Tibial artery (tissue), 4 donors: ENCODE data around the gene NRIP3.
"Not testable (repeated sequence)": the region's sequence is repeated elsewhere in the genome, so short reads cannot be mapped to it uniquely, and the experiment has no call there.

Experiments
- DNase-seq, 2 donors: peaks; one replicate each; pipeline ENCODE4 v3.0.0-alpha.2; 2019
- H3K27ac ChIP-seq, 2 donors: fragments of 200-600 bp; sonication (generic) in 1 of 2; 1 replicate in 1 of 2; 2 replicates in 1 of 2; pipeline ENCODE4 v1.5.1; 2018 to 2019; ENCODE audit warnings: mild to moderate bottlenecking in 1 of 2
- H3K27me3 ChIP-seq, 2 donors: fragments of 200-600 bp; sonication (generic) in 1 of 2; one replicate each; pipeline versions ENCODE4 v1.5.1 to v1.6.0; 2016 to 2019
- H3K36me3 ChIP-seq, 3 donors: fragments of 200-600 bp; sonication (generic) in 2 of 3; one replicate each; pipeline ENCODE4 v1.5.1; 2016 to 2019; ENCODE audit warnings: mild to moderate bottlenecking in 2 of 3
- H3K4me1 ChIP-seq, 4 donors: fragments of 200-600 bp; sonication (generic) in 2 of 4; 1 replicate in 3 of 4; 2 replicates in 1 of 4; pipeline ENCODE4 v1.5.1; 2016 to 2019
- H3K4me3 ChIP-seq, 2 donors: fragments of 200-600 bp; sonication (generic) in 1 of 2; 1 replicate in 1 of 2; 2 replicates in 1 of 2; pipeline ENCODE4 v1.5.1; 2018 to 2019; ENCODE audit warnings: mild to moderate bottlenecking in 2 of 2
- H3K9me3 ChIP-seq, 3 donors: fragments of 200-600 bp; sonication (generic) in 1 of 3; one replicate each; pipeline ENCODE4 v1.5.1; 2016 to 2019
- intact Hi-C: fragments of 100-400 bp; cut with DNase I; formaldehyde crosslinking; loops from one replicate; pipeline ENCODE4 v1.15.0; 2023; ENCODE audit warnings: low total_unique reads
- TF ChIP-seq, protein P1 (sequence below), 2 experiments: fragments of 200-600 bp in 1 of 2; fragments of 450-650 bp in 1 of 2; IDR thresholded peaks; one replicate each; pipeline ENCODE4 v1.5.1; 2017 to 2019; ENCODE audit warnings: antibody characterized with exemption in 2 of 2, mild to moderate bottlenecking in 1 of 2, moderate library complexity in 1 of 2

The NRIP3 gene

DNA sequence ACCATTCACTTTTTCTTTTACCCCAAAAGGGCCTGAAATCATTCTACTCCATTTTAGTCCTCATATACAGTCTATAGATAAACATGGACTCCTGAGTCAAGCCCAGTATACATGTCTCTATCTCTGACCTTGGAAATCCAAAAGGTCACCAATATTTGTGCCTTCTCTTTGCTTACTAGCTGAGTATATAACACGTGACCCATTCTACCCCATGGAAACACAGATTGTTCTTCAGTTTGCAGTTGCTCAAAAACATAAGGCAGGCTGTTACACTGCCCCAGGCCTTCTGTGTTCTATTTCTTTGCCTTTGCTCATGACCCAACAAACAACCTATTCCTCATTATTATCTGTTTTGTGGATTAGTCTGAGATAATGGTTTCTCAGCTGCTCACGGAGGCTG, 5.8 kb downstream of the NRIP3 start:
- H3K4me3 ChIP-seq, result no peak overlapping the region
- H3K36me3 ChIP-seq, result no peaks in the 10 kb centered on the region
- H3K27ac ChIP-seq, result no peak overlapping the region
- no peaks in the 10 kb centered on the region for H3K27me3 ChIP-seq
- H3K9me3 ChIP-seq, result no peaks in the 10 kb centered on the region
- no peak for DNase-seq
- intact Hi-C loops, result no loop called here
- TF ChIP-seq, protein P1, sequence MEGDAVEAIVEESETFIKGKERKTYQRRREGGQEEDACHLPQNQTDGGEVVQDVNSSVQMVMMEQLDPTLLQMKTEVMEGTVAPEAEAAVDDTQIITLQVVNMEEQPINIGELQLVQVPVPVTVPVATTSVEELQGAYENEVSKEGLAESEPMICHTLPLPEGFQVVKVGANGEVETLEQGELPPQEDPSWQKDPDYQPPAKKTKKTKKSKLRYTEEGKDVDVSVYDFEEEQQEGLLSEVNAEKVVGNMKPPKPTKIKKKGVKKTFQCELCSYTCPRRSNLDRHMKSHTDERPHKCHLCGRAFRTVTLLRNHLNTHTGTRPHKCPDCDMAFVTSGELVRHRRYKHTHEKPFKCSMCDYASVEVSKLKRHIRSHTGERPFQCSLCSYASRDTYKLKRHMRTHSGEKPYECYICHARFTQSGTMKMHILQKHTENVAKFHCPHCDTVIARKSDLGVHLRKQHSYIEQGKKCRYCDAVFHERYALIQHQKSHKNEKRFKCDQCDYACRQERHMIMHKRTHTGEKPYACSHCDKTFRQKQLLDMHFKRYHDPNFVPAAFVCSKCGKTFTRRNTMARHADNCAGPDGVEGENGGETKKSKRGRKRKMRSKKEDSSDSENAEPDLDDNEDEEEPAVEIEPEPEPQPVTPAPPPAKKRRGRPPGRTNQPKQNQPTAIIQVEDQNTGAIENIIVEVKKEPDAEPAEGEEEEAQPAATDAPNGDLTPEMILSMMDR (IDR thresholded peaks at IDR 0.05), result no peak
- H3K4me1 ChIP-seq, result peaks cover 0 to 3% (median 2%) of the 10 kb centered on the region in 4 donors

DNA sequence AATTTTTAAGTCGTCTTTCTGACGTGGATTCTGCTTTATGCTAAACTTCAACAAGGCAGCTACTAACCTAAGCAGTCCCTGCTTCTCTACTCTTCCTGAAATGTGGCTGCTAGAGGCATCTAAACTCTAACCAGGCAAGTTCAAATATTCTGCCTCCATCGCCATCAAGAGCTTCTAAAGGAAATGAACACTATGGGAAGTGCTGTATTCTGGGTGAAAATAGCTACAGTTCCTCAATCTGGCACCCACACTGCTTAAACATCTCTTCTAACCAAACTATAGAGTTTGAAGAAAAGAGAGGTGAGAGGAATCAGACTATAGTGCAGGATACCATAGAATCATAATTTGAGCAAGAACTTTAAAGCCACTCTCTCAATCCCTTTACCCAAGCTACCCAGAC, 6.3 kb downstream of the NRIP3 start:
- H3K27me3 ChIP-seq, result no peaks in the 10 kb centered on the region
- H3K9me3 ChIP-seq, result no peaks in the 10 kb centered on the region
- no peak overlapping the region for H3K4me3 ChIP-seq
- DNase-seq, result no peak
- no peaks in the 10 kb centered on the region for H3K4me1 ChIP-seq
- H3K36me3 ChIP-seq, result no peaks in the 10 kb centered on the region
- H3K27ac ChIP-seq, result no peak overlapping the region
- intact Hi-C loops, result no loop called here
- TF ChIP-seq, protein P1 (IDR thresholded peaks at IDR 0.05), result no peak

DNA sequence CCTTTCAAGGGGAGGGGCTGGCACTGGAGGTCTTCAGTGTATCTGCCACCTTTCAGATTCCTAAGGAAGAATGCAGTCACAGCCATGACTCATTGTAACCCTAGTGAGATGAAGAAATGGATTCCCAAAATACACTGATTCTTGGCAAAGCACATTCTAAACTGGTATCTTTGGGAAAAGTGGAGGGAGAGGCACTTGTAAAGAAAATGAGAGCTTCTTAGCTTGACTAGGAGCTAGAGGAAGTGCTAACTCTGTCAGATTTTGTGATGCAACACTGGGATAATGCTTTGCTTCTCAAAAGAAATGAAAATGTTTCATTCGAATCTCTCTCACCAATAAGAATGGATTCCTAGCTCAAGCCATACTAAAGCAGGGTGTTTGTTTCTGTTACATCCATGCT, 14.3 kb downstream of the NRIP3 start:
- H3K9me3 ChIP-seq, result no peaks in the 10 kb centered on the region
- no peak overlapping the region for H3K4me3 ChIP-seq
- DNase-seq, result no peak
- H3K27me3 ChIP-seq, result no peaks in the 10 kb centered on the region
- TF ChIP-seq, protein P1 (IDR thresholded peaks at IDR 0.05), result no peak
- no peaks in the 10 kb centered on the region for H3K36me3 ChIP-seq
- intact Hi-C loops, result no loop called here
- peaks cover 0 to 12% (median 6%) of the 10 kb centered on the region in 4 donors for H3K4me1 ChIP-seq
- H3K27ac ChIP-seq, result no peak overlapping the region

DNA sequence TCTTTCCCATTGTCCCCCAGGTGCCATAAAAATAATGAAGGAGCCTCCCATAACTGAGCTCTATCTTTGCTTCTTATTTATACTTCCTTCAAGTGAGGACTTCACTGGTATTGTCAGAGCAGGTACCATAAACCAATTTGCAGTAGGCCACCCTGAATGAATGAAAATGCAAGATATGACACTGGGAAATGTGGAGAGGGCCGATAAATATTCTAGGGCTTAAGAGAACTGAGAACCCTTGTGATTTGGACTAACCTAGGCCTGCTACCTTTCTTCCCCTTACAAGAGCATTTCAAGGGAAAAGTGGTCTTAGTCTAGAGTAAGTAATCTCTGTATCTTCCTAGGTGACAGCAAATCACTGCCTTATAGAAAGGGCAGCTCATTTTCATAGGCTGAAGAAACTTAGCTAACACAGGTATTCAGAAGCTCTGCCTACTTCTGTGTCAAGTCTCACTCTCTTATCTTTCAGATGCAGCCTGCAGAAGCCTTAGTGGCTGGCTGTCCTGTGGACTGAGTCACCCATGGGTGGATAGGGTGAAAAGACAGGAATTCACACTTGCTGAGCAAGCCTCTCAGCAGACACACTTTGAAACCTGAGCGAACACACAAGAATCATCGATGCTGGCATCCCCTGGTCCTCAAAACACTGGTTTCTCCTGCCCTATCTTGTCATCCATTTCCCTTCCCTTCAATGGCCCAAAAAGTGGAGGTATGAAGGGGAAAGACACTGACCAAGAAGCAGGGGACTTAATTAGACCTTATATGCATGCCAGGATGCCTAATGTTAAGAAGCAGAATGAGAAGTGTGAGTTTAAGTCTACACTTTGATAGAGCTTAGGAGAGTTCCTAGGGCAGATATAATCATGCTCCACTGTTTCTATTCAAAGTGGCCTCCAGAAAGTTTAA, 15.2 kb downstream of the NRIP3 start:
- intact Hi-C loops, result no loop called here
- DNase-seq, result no peak
- Histone ChIP-seq H3K4me3 (no peak overlapping the region), H3K27me3 (no peaks in the 10 kb centered on the region), H3K36me3 (no peaks in the 10 kb centered on the region), H3K9me3 (no peaks in the 10 kb centered on the region), H3K4me1 (peaks cover 0 to 12% (median 6%) of the 10 kb centered on the region in 4 donors), H3K27ac (no peak overlapping the region)
- TF ChIP-seq, protein P1 (IDR thresholded peaks at IDR 0.05), result no peak

DNA sequence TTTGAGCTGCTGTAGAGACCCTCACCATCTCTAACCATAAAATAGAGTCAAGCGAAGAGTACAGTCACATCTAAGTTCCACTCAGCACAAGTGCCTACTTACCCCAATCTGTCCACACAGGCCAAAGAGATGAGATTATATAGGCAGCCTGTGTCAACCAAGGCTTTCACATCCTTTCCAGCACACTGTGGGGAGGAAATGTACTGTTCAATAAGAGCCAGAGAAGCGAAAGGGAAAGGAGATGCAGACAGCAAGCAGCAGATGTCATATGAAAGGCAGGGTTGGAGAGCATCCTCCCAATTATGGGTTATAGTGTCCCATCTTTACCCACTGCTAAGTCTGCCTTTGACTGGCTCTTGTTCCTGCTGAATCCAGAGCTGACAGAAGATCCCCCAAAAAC, 16.4 kb downstream of the NRIP3 start:
- DNase-seq, result no peak
- intact Hi-C loops, result no loop called here
- Histone ChIP-seq H3K4me1 (peaks cover 0 to 12% (median 6%) of the 10 kb centered on the region in 4 donors), H3K36me3 (no peaks in the 10 kb centered on the region), H3K9me3 (no peaks in the 10 kb centered on the region), H3K4me3 (no peak overlapping the region), H3K27ac (no peak overlapping the region), H3K27me3 (no peaks in the 10 kb centered on the region)
- TF ChIP-seq, protein P1 (IDR thresholded peaks at IDR 0.05), result no peak

DNA sequence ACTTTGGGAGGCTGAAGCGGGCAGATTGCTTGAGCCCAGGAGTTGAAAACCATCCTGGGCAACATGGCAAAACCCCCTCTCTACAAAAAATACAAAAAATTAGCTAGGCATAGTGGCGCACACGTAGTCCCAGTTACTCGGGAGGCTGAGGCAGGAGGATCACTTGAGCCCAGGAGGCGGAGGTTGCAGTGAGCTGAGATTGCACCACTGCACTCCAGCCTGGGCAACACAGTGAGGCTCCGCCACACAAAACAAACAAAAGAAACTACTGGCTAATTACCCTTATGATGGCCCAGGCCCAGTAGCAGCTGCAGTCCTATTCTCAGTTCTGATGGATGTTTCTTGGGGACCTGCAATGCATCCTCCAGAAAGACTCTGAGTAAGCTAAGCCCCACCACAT, 17.0 kb downstream of the NRIP3 start:
- intact Hi-C loops, DNase-seq, H3K4me3 ChIP-seq, H3K9me3 ChIP-seq, H3K27me3 ChIP-seq, H3K27ac ChIP-seq, H3K36me3 ChIP-seq: not testable (repeated sequence)
- H3K4me1 ChIP-seq, result peaks cover 0 to 12% (median 6%) of the 10 kb centered on the region in 4 donors
